Mesenteric fat pad (tissue), 1 donor: Measurements from ENCODE around the gene ALPK1. TPM values are rescaled to one million over a fixed set of nuclear protein-coding genes. Genes with fewer than 3 reads are reported as not detected.

Source experiments
- DNase-seq: peaks from one replicate; pipeline ENCODE4 v3.0.0-alpha.2; 2020; ENCODE audit warnings: low spot score
- total RNA-seq: library from RNA; stranded (reverse); fragmentation: NEBNext Ultra II Directional; extraction: Animal tissue kit (Norgen Biotek cat#: 25700); gene quantifications from one replicate; pipeline ENCODE4 v1.2.1, GENCODE V29; 2021
- donor health status: DM: yes; HTN: yes; CAD: no.

The ALPK1 gene
- total RNA-seq, 1 donor from 2014 or later, result 29.0 TPM

- no peak for DNase-seq
These were observed 31.0 kb downstream of the ALPK1 start for GRCh38 chr4:112327965-112328733.

- DNase-seq, result no peak
These were observed 31.6 kb downstream of the ALPK1 start for GRCh38 chr4:112328734-112329130.

- DNase-seq, result no peak
These were observed 32.7 kb downstream of the ALPK1 start for GRCh38 chr4:112329672-112330375.

GRCh38 chr4:112330921-112331320 is 33.8 kb downstream of the ALPK1 start:
- DNase-seq, result no peak

DNA sequence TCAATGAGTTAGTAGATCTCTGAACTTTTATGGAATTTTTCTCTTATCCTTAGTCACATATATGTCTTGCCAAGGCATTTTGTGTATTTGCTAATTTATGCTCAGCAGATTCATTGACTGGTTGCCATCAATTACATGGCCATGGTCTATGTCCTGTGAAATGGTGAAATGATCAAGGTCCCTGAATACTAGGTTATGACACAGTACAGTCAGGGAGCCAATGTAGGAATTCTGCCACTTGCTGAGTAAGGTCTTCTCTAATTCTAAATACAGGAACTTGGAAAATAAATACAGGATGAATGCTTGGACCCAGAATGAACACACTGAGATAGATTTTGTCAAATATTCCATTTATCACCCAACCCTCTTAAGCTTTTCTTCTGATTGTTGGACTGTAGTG is 35.2 kb downstream of the ALPK1 start:
- DNase-seq, result no peak

DNA sequence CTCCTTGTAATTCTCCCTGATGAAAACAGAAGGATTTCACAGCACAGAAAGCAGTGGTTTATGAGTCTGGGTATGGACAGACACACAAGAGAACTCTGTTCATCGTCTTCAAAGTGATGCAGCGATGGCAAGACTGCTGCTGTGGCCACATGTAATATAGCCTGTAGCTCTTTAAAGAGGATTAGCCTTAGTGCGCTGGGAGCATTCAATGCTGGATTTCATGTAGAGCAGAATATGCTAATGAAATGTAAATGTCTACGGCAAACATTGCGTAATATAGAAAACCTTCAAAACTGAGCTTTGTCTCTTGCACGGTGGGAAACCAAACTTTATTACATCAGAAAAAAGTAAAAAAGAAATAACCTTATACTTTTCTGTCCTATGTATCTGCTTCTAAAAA is 42.9 kb downstream of the ALPK1 start:
- no peak for DNase-seq

DNA sequence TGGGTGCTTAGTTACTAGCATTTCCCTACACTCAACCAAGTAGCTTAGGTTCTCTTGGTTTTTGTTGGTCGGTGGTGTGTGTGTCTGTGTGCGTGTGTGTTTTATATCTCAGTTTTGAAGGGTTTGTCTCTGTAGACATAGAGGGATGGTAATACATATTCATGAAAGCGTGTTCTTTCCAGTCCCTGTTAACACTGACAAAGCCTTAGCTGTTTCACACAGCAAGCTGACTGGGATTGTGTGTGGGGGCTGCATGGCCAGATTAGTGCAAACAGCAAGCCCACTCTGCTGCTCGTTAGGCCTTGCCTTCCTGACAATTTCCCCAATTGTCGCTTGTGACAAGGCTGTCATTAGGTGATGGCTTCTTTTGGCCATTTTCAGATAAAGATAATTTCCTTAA is 43.9 kb downstream of the ALPK1 start:
- no peak for DNase-seq

- no peak for DNase-seq
These were observed 46.3 kb downstream of the ALPK1 start for GRCh38 chr4:112343330-112344080.

GRCh38 chr4:112348488-112349158 is 51.5 kb downstream of the ALPK1 start:
- DNase-seq, result no peak

DNA sequence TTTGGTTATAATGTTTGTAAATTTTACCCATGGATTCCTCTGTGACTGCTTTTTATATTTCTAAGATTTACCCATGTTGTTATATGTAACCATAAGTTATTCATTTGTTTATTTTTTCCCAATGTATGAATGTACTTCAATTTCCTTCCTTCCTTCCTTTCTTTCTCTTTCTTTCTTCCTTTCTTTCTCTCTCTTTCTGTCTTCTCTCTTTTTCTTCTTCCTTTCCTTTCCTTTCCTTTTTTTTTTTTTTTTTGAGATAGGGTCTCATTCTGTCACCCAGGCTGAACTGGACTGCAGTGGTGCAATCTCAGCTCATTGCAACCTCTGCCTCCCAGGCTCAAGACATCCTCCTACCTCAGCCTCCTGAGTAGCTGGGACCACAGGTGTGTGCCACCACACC is 55.6 kb downstream of the ALPK1 start:
- no peak for DNase-seq

DNA sequence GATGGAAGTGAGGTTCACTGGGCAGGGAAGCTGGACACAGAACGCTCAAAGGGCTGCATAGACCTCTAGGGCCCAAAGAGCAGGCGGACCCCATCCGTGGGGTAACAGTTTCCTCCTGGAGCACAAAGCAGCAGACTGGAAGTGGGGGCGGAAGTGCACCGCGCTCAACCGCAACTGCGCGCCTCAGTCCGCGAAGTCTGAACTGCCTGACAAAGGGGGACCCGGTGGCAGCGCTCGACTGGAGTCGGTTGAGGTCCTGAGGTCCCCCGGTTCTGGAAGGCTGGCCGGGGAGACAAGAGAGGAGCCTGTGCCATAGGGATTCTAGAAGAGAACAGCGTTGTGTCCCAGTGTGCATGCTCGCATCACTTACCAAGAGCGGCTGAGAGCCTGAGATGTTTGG is 58.5 kb downstream of the ALPK1 start:
- DNase-seq, result no peak

DNA sequence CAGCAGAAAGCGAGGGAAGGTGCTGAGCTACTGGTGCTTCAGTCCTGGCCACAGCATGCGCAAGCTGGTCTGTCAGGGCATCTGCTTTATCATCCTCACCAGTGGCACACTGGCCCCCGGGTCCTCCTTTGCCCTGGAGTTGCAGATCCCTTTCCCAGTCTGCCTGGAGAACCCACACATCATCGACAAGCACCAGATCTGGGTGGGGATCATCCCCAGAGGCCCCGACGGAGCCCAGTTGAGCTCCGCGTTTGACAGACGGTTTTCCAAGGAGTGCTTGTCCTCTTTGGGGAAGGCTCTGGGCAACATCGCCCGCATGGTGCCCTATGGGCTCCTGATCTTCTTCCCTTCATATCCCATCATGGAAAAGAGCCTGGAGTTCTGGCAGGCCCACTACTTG is 60.3 kb downstream of the ALPK1 start:
- DNase-seq, result no peak

- DNase-seq, result no peak
These were observed 60.7 kb downstream of the ALPK1 start for GRCh38 chr4:112357897-112358296.

GRCh38 chr4:112358415-112358814 is 61.2 kb downstream of the ALPK1 start:
- DNase-seq, result no peak

DNA sequence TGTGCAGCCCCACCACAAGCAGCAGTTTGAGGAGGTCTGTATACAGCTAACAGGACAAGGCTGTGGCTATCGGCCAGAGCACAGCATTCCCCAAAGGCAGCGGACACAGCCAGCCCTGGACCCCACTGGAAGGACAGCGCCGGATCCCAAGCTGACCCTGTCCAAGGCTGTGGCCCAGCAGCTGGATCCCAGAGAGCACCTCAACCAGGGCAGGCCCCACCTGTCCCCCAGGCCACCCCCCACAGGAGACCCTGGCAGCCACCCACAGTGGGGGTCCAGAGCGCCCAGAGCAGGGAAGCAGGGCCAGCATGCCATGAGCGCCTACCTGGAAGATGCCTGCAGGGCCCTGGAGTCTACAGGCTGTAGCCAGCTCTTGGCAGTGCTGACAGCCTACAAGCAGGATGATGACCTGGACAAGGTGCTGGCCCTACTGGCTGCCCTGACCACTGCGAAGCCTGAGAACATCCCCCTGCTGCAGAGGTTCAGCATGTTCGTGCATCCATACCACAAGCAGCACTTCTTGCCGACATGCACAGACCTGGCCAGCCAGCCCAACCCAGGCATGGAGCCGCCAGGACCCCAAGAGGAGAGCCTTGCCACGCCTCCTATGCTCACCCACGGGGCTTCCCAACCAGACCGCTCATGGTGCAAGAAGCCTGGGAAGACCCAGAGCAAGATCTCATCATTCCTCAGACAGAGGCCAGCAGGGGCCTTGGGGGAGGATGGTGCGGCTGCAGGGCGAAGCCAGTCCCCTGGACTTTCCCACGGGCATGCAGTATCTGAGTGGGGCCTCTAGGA is 62.0 kb downstream of the ALPK1 start:
- DNase-seq, result no peak

- DNase-seq, result no peak
These were observed 64.1 kb downstream of the ALPK1 start for GRCh38 chr4:112361181-112361791.

DNA sequence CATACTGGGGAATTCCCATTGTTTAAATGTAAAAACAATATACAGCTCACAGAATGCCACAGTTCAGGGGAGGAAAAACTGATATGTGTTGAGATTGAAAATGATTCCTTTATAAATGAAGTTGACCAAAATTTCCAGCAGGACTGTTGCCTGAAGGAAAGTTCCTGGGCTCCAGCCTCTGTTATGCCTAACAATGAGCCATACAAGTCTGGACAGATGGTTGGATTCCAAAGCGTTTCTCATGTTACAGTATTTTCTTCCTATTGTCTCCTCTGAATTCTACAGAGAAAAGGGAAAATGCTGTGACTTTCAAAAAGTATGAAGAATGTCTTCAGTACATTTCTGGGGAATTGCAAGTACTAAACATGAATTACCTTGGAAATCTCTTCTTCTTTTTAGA is 73.3 kb downstream of the ALPK1 start:
- DNase-seq, result no peak

DNA sequence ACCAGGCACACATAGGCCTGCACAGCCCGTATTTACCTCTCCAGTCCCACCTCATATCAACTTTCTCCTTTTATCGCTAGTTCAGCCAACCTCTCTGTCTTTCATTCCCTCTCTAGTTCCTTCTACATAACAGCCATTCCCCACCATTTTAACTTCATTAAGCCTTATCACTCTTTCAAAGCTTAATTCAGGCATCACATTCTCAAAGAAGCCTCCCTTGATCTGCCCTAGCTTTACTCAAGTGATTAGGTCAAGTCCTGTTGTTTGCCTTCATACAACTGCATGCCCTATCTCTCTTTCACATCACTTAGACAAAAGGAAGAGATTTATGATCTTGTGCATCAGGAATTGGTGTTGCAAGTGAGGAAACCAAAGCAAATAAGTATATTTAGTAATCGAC is 74.2 kb downstream of the ALPK1 start:
- no peak for DNase-seq

DNA sequence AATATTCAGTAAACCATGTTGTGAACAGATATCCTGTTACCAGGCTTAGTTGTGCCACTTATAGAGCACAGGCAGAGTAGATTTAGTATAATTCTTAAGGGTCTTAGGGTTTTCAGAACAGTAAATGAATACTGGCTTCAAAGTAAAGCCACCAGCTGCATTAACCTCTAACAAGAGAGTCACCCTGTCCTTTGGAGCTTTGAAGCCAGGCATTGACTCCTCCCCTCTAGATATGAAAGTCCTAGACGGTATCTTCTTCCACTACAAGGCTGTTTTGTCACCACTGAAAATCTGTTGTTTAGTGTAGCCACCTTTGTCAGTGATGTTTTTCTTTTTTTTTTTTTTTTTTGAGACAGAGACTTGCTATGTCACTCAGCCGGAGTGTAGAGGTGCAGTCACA is 77.7 kb downstream of the ALPK1 start:
- DNase-seq, result no peak

DNA sequence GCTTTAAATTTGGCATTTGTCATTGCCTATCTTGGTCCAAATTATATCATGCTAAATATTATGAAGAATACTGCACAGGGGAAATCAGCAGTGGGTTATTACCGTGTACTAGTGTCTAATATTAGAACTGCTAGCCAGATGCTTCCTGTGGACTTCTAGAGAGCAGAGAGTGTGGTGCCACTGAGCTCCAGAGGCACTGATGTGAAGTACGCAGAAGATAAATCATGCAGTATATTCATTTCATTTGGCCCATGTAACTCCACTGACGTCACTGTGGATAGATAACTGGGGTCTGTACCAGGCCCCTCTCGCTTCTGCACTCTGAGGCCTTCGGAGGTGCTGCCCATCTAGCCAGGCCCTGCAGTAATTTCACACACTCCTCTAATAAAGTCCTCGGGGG is 80.0 kb downstream of the ALPK1 start:
- DNase-seq, result no peak
